GM18499 (cell line): ENCODE data around the gene COMTD1.
"Not testable (repeated sequence)": the region's sequence is repeated elsewhere in the genome, so short reads cannot be mapped to it uniquely, and the experiment has no call there.

Experiments
- ATAC-seq: cut with Tn5 transposase; IDR thresholded peaks from one replicate; pipeline ENCODE4 v1.9.1; 2021; ENCODE audit warnings: moderate number of reproducible peaks; ENCODE audit not compliant: insufficient read depth, unreplicated experiment

COMTD1 gene

GRCh38 chr10:75199949-75200348 is 35.8 kb downstream of the COMTD1 start:
- not testable (repeated sequence) for ATAC-seq

DNA sequence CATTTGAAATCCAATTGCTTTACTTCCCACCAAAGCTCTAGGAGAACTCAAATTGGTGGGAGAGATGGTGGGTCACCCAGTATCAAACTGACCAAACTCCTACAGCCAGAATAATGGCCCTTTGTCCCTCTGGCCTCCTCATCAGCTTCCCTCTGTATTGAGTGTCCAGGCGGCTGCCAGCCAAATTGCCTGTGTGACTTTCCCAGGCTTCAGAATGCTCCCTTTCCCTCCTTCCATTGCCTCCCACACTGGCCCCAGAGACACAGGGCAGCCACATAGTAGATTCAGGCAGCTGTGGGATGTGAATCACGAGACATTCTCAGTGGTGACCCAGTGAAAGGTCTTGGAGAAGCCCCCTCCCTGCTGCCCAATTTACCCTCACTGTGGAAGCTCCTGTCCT is 37.9 kb downstream of the COMTD1 start:
- no peak for ATAC-seq

GRCh38 chr10:75197066-75197465 is 38.7 kb downstream of the COMTD1 start:
- no peak for ATAC-seq

DNA sequence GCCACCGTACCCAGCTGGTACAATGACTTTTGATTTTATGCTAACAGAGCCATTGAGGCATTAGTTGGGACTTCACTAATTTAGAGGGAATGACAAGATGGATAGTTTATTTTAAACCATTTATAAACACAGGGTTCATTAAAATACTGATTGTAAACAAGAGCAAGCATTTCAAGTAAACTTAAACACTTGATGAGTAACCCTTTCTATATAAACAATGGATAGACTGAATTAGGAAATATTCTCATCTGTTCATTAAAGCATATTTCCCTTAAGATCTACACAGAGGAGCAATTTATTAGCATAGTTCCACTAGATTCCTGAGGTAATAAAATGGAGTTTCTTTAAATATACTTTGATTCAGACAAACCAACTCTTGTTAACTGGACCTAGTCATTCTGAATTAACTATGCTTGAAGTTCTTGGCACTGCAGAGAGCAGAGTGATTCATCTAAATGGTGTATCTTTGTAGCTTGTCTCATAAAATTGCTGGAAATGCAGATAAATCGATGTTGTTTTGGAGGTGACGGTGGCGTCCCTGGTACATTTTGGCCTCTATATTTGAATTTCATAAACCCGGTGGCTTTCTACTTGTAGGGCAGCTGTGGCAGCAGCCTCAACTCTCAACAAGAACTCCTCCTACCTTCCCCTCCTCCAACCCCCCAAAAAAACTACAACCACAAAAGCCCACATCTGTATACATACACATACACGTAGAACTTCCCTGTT is 40.6 kb downstream of the COMTD1 start:
- no peak for ATAC-seq

GRCh38 chr10:75194625-75195024 is 41.1 kb downstream of the COMTD1 start:
- not testable (repeated sequence) for ATAC-seq

DNA sequence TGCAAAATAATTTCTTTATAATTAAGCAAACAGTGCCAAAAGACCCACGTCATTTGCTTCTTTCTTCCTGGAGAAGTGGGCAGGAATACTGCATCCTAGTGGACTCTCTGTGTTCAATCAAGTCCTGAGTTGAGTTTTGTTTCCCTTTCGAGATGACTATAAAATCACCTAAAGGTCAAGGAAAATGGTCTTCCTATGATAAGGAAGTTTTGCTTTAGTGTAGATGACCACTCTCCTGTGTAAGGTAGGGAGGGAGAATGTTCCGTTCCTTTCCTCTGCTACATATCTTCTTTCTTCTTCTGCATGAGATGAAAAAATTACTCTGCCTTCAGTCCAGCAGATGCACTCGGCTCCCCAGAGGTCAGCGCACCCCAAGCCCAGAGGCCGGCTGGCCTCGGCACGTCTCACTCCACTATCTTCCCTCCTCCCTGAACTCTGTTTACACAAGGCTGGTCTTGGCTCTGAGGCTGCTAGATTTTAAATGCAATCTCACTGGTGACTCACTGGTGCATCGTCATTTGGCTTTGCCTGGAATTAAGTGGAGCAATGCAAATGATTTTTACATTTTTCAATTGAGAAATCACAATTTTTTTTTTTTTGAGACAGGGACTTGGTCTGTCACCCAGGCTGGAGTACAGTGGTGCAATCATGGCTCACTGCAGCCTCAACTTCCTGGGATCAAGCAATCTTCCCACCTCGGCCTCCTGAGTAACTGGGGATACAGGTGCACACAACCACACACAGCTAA is 43.8 kb downstream of the COMTD1 start:
- ATAC-seq: no peak

DNA sequence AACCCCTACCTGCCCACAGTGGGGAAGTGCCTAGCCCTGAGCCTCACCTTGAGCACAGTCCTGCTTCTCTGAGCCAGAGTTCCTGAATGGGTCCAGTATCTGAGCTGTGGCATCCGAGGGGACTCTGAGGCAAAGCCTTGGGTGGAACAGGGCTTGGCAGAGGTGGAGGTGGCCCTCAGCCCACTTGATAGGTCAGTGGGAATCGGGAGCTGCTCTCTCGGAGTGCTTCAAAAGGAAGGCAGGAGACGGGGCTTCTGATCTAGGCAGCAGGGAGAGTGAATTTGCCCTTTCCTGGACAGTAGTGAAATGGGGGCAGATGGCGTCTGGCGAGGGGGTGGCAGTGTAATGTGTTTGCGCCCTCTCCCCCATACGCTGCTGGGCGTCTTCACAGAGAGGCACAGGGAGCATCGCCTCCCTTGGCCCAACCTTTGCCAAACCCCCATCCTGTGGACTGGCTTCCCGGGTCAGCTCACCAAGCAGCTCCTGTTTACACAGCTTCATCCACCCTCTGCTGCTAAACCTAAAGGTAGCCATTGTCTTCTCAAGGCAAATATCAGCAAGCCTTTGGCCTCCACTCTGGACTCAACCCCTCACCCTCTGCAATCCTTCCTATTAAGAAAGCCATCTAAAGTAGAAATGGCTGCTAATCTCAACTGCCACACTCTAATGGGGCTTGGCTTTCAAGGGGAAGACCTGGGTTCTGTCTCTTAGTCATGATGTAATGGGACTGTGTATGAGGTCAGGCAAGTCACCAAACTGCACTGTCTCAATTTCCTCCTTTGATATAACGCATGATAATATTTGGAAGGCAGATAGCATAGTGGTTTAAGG is 46.3 kb downstream of the COMTD1 start:
- ATAC-seq: no peak

- not testable (repeated sequence) for ATAC-seq
Measured at GRCh38 chr10:75188522-75188921, 47.2 kb downstream of the COMTD1 start.

DNA sequence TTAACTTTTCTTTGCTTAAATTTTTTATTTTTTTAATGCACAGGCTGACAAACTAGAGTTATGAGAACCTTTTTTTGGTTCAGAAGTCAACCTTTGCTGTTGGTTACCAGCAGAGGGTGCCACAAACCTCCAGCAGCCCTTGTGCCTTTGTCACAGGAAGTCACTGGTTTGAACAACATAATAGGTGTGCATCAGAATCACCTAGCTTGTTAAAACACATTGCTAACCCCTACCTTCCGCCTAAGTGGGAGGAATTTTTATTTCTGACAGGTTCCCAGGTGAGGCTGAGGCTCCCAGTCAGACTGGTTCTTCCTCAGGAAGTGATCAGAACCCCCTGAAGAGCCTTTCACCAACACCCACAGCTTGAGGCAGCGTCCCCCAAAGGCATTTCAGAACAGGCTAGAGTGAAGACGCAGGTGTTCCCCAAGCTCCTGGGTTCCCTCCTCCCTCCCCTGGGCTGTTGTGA is 47.8 kb downstream of the COMTD1 start:
- no peak for ATAC-seq

GRCh38 chr10:75186310-75186709 is 49.4 kb downstream of the COMTD1 start:
- no peak for ATAC-seq
